Stimulated activated CD4-positive, alpha-beta T cell treated with anti-CD3 and anti-CD28 coated beads, TNF-alpha, amount 100 ng/mL, for 1 hour (primary cell): ENCODE measurements around the gene JMJD8.

Source experiments
- DNase-seq, 3 donors: peaks; one replicate each; pipeline ENCODE4 v3.0.0-alpha.2; 2020; ENCODE audit warnings: low read depth in 3 of 3, low spot score in 1 of 3

The JMJD8 gene

DNA sequence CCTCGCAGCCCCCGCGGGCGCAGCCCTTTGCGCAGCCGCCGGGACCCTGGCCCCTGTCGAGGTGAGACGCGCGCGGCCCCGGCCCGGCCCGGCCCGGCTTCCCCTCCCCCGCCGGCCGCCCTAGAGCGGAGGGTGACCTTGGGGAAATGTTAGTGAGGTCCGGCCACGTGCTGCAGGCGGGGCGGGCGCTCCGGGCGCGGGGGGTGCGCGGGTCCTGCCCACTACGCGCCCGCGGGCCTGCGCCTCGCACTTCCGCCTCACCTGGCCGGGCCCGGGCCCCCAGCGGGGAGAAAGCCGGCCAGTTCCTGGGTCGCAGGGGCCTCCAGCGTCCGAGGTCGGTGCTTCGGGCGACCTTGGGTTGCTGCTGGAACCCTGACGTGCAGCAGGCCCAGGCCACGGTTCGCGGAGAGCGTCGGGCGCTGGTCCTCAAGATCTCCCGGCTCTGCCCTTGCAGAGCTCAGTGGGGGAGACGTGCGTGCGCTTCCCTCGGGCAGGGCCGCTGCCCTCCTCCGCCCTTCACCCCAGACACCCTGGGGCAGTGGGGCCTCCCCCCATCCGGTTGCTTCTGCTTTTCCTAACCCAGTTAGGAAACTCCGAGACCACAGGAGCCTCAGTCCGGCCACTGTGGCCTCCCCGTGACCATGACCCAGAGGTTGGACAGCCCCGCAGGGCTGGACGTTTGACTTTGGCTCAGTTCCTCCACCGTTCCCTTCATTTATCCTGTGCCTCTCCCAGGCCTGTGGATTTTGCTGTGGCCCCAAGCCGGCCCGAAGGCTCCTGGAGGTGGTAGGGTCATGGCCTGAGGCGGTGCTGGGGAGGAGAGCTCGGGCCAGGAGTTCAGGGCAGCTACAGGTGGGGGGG is 41.7 kb downstream of the JMJD8 start:
- DNase-seq = no peak

DNA sequence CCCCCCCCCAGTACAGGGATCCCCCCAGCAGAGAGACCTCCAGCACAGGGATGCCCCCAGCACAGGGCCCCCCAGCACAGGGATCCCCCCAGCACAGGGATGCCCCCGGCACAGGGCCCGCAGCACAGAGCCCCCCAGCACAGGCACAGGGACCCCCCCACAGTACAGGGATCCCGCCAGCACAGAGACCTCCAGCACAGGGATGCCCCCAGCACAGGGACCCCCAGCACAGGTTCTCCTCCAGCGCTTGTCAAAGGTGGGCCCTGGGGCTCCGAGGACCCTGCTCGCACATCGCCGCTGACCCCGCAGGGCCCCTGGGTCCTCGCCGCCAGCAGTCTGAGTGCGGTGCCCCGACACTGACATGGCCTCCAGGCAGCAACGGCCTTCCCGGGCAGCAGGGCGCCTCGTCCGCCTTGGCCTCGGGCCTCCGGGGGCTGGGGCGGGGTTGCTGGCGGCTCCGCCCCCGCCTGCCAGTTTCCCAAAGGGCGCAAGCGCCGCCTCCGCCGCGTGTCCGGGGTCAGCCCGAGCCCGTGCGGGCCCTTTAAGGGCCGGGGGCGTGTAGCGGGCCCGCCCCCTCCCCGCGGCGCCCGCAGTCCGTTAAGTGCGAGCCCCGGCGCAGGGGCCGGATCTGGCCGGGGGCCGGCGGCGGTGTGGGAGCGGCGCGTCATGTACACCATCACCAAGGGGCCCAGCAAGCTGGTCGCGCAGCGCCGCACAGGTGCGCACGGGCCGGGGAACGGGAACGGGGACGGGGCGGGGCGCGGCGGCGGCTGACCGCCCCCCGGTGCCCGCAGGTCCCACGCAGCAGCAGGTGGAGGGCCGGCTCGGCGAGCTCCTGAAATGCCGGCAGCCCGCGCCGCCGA is 42.6 kb downstream of the JMJD8 start, which contains the start of gene MCRIP2:
Gene MCRIP2 (plus strand): TSS at position 503 of the 863 bp plus-strand sequence. CDS start 164 bp downstream, at position 667.
- DNase-seq = peak in 1 of 3 donors; percentile 64

DNA sequence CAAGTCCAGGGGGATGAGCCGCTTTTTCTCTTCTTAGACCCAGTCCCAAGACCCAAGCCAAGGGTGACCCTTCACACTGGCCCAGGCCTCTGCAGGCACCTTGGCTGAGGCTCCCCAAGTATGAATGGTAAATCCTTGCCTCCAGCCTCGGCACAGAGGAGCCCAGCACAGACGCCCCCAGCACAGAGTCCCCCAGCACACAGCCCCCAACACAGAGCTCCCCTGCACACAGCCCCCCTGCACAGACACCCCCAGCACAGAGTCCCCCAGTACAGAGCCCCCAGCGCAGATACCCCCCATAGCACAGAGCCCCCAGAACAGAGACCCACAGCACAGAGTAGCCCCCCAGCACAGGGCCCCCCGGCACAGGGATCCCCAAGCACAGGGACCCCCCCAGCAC is 43.5 kb downstream of the JMJD8 start:
- DNase-seq = no peak

DNA sequence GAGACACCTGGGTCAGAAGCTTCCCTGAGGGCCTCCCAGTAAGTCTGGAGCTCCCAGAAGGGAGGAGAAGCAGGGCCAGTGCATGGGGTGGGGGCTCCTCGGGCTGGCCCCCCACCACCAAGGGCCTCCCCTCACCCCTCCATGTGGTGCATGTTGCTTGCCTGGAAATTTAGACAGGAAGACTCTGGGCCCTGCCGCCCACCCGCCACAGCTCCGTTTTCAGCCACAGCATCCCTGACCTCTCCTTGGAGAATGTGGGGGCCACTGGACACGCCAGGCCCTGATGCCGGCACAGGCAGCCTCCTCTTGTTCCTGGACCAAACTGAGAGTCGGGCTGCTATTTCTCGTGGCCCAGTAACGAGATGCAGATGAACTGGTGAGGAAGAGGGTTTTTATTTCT is 45.3 kb downstream of the JMJD8 start:
- DNase-seq = no peak

DNA sequence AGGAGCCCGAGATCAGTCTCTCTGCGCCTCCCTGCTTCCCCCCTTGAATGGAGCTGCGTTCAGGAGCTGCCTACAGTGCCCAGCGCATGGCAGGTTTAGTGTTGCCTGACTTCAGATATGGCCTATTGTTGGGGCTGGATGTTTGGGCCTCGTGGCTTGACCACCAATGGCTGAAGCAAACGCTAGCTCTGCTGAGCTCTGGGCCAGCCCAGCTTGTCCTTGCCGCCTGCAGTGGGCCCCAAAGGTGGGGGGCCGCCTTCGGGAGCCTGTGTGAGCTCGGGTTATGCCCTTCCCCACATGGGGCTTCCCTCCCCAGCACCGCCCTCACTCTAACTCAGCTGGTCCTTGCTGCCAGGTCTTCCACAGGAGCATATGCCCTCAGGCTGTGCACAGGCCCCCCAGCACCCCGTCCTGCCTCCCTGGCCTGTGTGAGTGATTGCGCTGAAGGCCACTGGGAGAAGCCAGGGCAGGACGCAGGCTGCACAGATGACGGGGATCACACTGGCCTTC is 46.0 kb downstream of the JMJD8 start:
- DNase-seq = no peak

DNA sequence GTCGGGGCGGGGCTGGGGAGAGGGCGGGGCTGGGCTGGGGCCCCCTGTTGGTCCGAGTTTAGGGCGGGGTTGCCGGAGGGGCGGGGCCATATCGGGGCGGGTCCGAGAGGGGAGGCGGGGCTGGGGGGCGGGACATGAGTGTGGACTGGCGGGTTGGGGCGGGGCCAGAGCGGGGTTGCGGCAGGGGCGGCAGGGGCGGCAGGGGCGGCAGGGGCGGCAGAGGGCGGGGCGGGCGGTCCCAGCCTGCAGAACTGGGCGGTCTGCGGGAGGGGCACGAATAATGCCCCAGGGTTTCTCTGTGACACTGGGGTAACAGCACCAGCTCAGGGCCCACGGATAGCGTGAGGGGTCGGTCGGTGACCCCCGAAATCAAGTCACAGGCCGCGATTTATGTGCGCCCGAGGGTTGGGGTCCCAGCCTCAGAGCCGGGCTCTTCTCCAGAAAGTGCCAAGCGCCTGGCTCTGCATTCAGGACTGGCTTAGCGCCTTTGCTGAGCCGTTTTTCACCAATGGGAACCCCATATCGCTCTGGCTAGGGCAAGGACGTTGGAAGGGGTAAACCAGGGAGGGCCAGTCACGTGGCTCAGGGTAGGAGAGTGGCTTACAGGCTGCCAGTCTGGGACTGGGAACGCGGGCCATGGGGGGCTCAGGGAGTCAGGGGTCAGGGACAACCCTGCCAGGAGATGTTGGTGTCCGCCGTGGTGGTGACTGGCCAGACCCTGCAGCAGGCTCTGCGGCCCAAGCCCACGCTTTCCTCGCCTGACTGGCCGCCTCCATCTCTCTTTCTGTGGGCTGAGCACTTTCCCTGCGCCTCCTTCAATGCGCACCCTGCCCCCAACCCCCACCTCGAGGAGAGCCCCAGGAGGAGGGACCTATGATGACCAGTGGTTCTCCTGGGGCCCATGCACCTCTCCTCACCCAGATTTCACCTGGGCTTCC is 46.8 kb downstream of the JMJD8 start:
- peak; percentile 74 to 84 (median 83) for DNase-seq

DNA sequence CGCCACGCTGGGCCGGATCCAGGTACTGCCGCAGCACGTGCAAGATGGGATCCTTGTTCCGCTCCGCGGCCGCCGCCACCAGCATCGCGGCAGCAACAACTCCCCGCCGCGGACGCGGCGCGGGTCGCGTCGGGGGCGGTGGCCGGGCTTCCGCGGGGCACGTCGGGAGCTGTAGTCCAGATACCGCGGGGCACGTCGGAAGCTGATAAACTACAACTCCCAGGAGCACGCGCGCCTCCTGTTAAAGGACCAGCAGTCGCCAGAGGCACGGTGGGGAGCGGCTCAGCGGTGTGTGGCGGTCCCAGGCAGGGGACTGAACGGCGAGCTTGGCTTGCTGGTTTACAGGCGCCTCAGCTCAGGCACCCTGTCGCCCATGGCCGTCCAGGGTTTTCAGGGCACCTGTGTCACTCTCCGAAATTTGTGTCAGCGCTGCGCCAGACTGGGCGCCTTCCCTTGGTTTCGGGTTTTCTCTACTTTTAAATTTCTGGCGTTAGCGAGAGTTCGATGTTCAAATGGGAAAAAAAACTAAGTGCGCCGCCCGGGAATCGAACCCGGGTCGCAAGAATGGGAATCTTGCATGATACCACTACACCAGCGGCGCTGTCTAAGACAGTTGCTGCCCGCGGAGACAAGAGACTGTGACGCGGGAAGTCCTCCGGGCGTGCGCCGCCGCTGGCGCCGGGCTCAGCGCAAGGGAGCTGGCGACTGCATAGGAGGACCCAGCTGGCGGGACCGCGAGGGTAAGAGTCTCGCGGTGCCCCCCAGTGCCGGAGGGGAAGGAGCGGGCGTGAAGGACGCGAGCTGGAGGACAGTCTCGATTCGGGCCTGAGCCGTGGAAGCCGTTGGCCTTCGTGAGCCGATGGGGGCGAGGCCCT is 47.7 kb downstream of the JMJD8 start, which contains the start of gene METTL26:
Gene METTL26 (minus strand): TSS at position 100 of the 875 bp plus-strand sequence. CDS start 15 bp downstream, at position 85.
- DNase-seq = peak; percentile 81 to 96 (median 82)

DNA sequence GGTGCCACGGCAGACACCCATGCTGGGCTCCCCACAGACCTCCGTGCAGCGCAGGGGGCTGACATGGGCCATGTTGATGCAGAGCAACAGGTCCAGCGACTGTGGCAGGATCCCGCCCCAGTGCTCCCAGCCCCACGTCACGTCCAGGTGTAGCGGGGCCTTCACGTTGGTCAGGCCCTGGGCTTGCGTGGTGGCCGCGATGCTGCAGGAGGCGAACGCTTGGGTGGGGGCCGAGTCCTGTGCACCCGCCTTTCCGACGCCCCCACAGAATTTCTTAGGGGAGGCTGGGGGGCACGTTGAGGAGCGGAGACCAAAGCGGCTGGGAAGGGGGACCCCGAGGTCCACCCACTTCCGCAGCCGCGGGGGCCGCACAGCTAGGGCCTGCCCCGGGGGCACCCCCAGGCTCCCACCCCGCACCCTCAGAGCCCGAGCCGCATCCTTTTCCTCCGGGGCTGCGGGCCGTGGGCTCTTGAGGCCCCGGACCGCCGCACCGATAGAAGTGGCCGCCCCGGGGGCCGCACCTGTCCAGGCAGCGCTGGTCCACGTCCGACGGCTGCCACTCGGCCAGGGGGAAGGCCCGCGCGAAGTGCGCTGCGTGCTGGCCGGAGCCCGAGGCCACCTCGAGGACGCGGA is 48.4 kb downstream of the JMJD8 start:
- DNase-seq = no peak

DNA sequence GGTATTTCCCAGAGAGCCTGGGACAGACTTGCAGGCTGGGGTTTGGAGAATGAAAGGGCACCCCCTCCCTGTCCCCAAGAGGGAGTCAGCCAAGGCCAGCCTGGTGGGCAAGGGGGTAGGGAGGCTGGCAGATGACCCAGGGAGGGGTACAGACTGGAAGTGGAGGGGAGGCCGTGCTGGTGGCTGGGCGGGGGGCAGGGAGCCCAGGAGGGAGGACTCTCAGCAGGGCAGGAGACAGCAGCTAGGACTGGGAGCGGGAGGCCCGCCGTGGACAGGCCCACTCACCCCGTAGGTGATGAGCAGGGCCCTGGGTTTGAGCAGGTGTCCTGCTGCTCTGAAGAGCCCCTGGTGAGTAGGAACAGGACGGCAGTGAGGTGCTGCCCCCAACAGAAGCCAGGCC is 49.1 kb downstream of the JMJD8 start:
- no peak for DNase-seq

DNA sequence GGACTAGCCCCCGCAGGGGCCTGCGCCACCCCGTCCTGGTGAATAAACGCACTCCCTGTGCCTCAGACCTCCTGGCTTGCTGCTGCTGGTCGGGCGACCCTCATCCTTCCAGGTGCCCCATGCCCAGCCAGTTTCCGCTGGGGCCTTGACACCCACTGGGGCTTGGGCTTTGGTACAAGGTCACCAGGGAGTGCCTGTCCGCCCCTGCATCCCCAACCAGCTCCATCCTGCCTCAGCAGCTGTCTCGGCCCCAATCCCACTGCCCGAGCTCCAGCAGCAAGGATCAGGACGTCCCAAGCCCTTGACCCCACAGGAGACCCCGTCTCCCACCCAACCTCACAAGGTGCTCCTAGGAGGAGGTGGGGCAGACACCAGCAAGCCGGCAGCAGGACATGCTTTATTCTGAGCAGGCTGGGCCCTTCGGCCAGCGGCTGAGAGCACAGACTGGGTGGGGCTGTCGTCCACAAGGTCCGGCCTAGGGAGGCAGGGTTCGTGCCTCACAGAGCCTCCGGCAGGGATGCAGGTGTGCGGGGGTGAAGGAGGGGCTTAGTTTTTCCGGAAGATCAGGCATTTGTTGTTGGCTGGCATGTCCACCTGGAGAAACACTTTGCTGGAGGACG is 50.0 kb downstream of the JMJD8 start:
- no peak for DNase-seq

DNA sequence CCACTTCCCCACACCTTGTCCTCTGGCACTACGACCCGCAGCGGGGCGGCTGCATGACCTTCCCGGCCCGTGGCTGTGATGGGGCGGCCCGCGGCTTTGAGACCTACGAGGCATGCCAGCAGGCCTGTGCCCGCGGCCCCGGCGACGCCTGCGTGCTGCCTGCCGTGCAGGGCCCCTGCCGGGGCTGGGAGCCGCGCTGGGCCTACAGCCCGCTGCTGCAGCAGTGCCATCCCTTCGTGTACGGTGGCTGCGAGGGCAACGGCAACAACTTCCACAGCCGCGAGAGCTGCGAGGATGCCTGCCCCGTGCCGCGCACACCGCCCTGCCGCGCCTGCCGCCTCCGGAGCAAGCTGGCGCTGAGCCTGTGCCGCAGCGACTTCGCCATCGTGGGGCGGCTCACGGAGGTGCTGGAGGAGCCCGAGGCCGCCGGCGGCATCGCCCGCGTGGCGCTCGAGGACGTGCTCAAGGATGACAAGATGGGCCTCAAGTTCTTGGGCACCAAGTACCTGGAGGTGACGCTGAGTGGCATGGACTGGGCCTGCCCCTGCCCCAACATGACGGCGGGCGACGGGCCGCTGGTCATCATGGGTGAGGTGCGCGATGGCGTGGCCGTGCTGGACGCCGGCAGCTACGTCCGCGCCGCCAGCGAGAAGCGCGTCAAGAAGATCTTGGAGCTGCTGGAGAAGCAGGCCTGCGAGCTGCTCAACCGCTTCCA is 50.6 kb downstream of the JMJD8 start:
- no peak for DNase-seq

DNA sequence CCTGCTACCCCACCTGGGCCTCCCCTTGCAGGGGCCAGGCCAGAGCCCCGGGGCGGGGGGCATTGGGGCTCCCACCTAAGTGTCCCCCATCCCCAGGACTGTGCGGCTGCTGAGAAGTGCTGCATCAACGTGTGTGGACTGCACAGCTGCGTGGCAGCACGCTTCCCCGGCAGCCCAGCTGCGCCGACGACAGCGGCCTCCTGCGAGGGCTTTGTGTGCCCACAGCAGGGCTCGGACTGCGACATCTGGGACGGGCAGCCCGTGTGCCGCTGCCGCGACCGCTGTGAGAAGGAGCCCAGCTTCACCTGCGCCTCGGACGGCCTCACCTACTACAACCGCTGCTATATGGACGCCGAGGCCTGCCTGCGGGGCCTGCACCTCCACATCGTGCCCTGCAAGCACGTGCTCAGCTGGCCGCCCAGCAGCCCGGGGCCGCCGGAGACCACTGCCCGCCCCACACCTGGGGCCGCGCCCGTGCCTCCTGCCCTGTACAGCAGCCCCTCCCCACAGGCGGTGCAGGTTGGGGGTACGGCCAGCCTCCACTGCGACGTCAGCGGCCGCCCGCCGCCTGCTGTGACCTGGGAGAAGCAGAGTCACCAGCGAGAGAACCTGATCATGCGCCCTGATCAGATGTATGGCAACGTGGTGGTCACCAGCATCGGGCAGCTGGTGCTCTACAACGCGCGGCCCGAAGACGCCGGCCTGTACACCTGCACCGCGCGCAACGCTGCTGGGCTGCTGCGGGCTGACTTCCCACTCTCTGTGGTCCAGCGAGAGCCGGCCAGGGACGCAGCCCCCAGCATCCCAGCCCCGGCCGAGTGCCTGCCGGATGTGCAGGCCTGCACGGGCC is 51.4 kb downstream of the JMJD8 start:
- no peak for DNase-seq

DNA sequence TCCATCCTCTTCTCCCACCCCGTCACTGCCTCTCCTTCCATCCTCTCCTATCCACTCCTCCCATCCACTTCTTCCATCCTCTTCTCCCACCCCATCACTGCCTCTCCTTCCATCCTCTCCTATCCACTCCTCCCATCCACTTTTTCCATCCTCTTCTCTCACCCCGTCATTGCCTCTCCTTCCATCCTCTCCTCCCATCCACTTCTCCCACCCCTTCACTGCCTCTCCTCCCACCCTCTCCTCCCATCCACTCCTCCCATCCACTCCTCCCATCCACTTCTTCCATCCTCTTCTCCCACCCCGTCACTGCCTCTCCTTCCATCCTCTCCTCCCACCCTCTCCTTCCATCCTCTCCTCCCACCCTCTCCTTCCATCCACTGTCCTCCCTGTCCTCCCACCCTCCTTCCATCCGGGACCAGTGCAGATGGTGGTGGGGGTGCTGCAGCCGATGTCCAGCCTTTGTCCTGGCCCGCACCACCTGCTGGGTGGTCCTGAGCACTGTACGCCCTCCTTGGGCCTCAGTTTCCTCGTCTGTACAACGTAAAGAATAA is 52.3 kb downstream of the JMJD8 start:
- no peak for DNase-seq
